H9 (cell line): ENCODE results near the gene FOXO6. TPM values are rescaled to one million over a fixed set of nuclear protein-coding genes. Genes with fewer than 3 reads are reported as not detected.

Experiments
- DNase-seq: peaks from one replicate; pipeline ENCODE4 v3.0.0-alpha.2; 2017
- H2AFZ ChIP-seq: one replicate; pipeline ENCODE4 v1.6.1; 2013; ENCODE audit warnings: mild to moderate bottlenecking, low read length, control low read depth, moderate library complexity
- H2AK5ac ChIP-seq: 2 replicates; pipeline ENCODE4 v1.6.1; 2013; ENCODE audit warnings: low read length, control low read depth, mixed read lengths; ENCODE audit not compliant: insufficient read length
- H2BK120ac ChIP-seq: one replicate; pipeline ENCODE4 v1.6.1; 2013; ENCODE audit warnings: low read depth, mild to moderate bottlenecking, low read length, control low read depth, inconsistent platforms; ENCODE audit not compliant: poor library complexity, severe bottlenecking
- H2BK12ac ChIP-seq: 2 replicates; pipeline ENCODE4 v1.6.1; 2013; ENCODE audit warnings: low read length, control low read depth, mixed read lengths, low read depth; ENCODE audit not compliant: insufficient read length
- H2BK15ac ChIP-seq: 2 replicates; pipeline ENCODE4 v1.6.1; 2013; ENCODE audit warnings: low read depth, low read length, control low read depth
- H2BK20ac ChIP-seq: one replicate; pipeline ENCODE4 v1.6.1; 2013; ENCODE audit warnings: low read depth, mild to moderate bottlenecking, low read length, control low read depth, inconsistent platforms; ENCODE audit not compliant: poor library complexity, severe bottlenecking
- H2BK5ac ChIP-seq: 2 replicates; pipeline ENCODE4 v1.6.1; 2013; ENCODE audit warnings: low read length, control low read depth, mixed read lengths; ENCODE audit not compliant: insufficient read length
- H3K14ac ChIP-seq: 2 replicates; pipeline ENCODE4 v1.6.1; 2013; ENCODE audit warnings: low read length, control low read depth; ENCODE audit not compliant: insufficient read depth
- H3K18ac ChIP-seq: 2 replicates; pipeline ENCODE4 v1.6.1; 2013; ENCODE audit warnings: low read depth, mild to moderate bottlenecking, mixed read lengths, low read length, control low read depth; ENCODE audit not compliant: insufficient read length
- H3K23ac ChIP-seq: 2 replicates; pipeline ENCODE4 v1.6.1; 2013; ENCODE audit warnings: low read length, control low read depth, mixed read lengths, low read depth; ENCODE audit not compliant: insufficient read length
- H3K23me2 ChIP-seq: 2 replicates; pipeline ENCODE4 v1.6.1; 2013; ENCODE audit warnings: low read depth, mild to moderate bottlenecking, mixed read lengths, low read length, control low read depth; ENCODE audit not compliant: insufficient read length, poor library complexity, severe bottlenecking
- H3K27ac ChIP-seq: 2 replicates; pipeline ENCODE4 v1.5.1; 2013; ENCODE audit warnings: low read length, control low read depth, mixed read lengths, low read depth; ENCODE audit not compliant: insufficient read length
- H3K27me3 ChIP-seq: 2 replicates; pipeline ENCODE4 v1.6.1; 2013; ENCODE audit warnings: low read length, control low read depth, inconsistent platforms; ENCODE audit not compliant: insufficient read depth
- H3K4ac ChIP-seq: 2 replicates; pipeline ENCODE4 v1.6.1; 2013; ENCODE audit warnings: low read depth, mild to moderate bottlenecking, control low read depth, inconsistent platforms, low read length, moderate library complexity
- H3K4me1 ChIP-seq: 2 replicates; pipeline ENCODE4 v1.6.1; 2013; ENCODE audit warnings: low read length, control low read depth, inconsistent platforms; ENCODE audit not compliant: insufficient read depth
- H3K4me2 ChIP-seq: 2 replicates; pipeline ENCODE4 v1.6.1; 2013; ENCODE audit warnings: low read length, control low read depth, mixed read lengths; ENCODE audit not compliant: insufficient read length, insufficient read depth
- H3K56ac ChIP-seq: 2 replicates; pipeline ENCODE4 v1.6.1; 2013; ENCODE audit warnings: low read depth, mild to moderate bottlenecking, mixed read lengths, low read length, control low read depth; ENCODE audit not compliant: insufficient read length
- H3K79me1 ChIP-seq: 2 replicates; pipeline ENCODE4 v1.6.1; 2013; ENCODE audit warnings: low read depth, mild to moderate bottlenecking, moderate library complexity, low read length, control low read depth, inconsistent platforms; ENCODE audit not compliant: insufficient read depth, poor library complexity, severe bottlenecking
- H3K79me2 ChIP-seq: 2 replicates; pipeline ENCODE4 v1.6.1; 2013; ENCODE audit warnings: low read length, control low read depth, inconsistent platforms; ENCODE audit not compliant: insufficient read depth
- H3K9ac ChIP-seq: 2 replicates; pipeline ENCODE4 v1.6.1; 2013; ENCODE audit warnings: low read length, control low read depth, mixed read lengths; ENCODE audit not compliant: insufficient read length; ENCODE audit errors: extremely low read depth
- H3K9me3 ChIP-seq: one replicate; pipeline ENCODE4 v1.6.1; 2013; ENCODE audit warnings: low read depth, low read length, inconsistent platforms; ENCODE audit not compliant: control insufficient read depth
- H3T11ph ChIP-seq: one replicate; pipeline ENCODE4 v1.6.1; 2013; ENCODE audit warnings: mild to moderate bottlenecking, low read length, control low read depth, inconsistent platforms
- H4K20me1 ChIP-seq: one replicate; pipeline ENCODE4 v1.6.1; 2013; ENCODE audit not compliant: control insufficient read depth, insufficient read length, insufficient read depth
- H4K5ac ChIP-seq: 2 replicates; pipeline ENCODE4 v1.6.1; 2013; ENCODE audit warnings: low read depth, mild to moderate bottlenecking, mixed read lengths, low read length, control low read depth; ENCODE audit not compliant: insufficient read length
- H4K8ac ChIP-seq: replicated peaks from 2 replicates; pipeline ENCODE4 v1.6.1; 2013; ENCODE audit warnings: low read length, control low read depth, mixed read lengths, low read depth; ENCODE audit not compliant: insufficient read length
- H4K91ac ChIP-seq: 2 replicates; pipeline ENCODE4 v1.6.1; 2013; ENCODE audit warnings: low read depth, mild to moderate bottlenecking, moderate library complexity, mixed read lengths, low read length, control low read depth; ENCODE audit not compliant: insufficient read length
- H3K27ac Mint-ChIP-seq, 3 experiments: 2 replicates in 2 of 3; 3 replicates in 1 of 3; pipeline ENCODE4 v1.8.0; 2020 to 2021; ENCODE audit warnings: mixed read lengths in 3 of 3, mild to moderate bottlenecking in 1 of 3, moderate library complexity in 1 of 3
- H3K27me3 Mint-ChIP-seq: 2 replicates; pipeline ENCODE4 v1.8.0; 2021; ENCODE audit warnings: low read depth, mild to moderate bottlenecking, moderate library complexity, mixed read lengths
- H3K36me3 Mint-ChIP-seq, 3 experiments: 2 replicates in 2 of 3; 3 replicates in 1 of 3; pipeline ENCODE4 v1.8.0; 2020 to 2021; ENCODE audit warnings: low read depth in 3 of 3, mixed read lengths in 3 of 3; ENCODE audit not compliant: insufficient read depth in 1 of 3
- H3K4me1 Mint-ChIP-seq, 2 experiments: 2 replicates each; pipeline ENCODE4 v1.8.0; 2020; ENCODE audit warnings: mixed read lengths in 2 of 2
- H3K4me3 Mint-ChIP-seq, 2 experiments: 2 replicates in 1 of 2; 3 replicates in 1 of 2; pipeline ENCODE4 v1.8.0; 2020 to 2021; ENCODE audit warnings: mild to moderate bottlenecking in 2 of 2, mixed read lengths in 2 of 2, moderate library complexity in 1 of 2
- H3K9me3 Mint-ChIP-seq, 2 experiments: 2 replicates in 1 of 2; 3 replicates in 1 of 2; pipeline ENCODE4 v1.8.0; 2020; ENCODE audit warnings: mild to moderate bottlenecking in 2 of 2, mixed read lengths in 2 of 2, moderate library complexity in 1 of 2
- CTCF ChIP-seq: fragments of 200-600 bp; sonication (generic); conservative IDR thresholded peaks from 3 replicates; pipeline ENCODE4 v1.8.0; 2021; ENCODE audit warnings: antibody characterized with exemption, mild to moderate bottlenecking
- WGBS: extraction: QIAGEN DNeasy Blood & Tissue Kit; methylation state at CpG from one replicate; pipeline ENCODE4 v1.1.7; 2013; ENCODE audit warnings: missing lambda C conversion rate, low lambda C conversion rate, mixed read lengths; ENCODE audit not compliant: insufficient read length; ENCODE audit errors: extremely low coverage; 5-methylcytosine and 5-hydroxymethylcytosine counted together
- total RNA-seq: library from RNA; stranded (reverse); gene quantifications from 2 replicates; pipeline ENCODE4 v1.2.1, GENCODE V29; 2021

Gene FOXO6
- total RNA-seq, 1 experiment from 2014 or later: 0.83 TPM

GRCh38 chr1:41344708-41345159 lies 16.5 kb upstream of the FOXO6 start:
- Histone ChIP-seq H3K4me2 (no peak overlapping the region), H4K91ac (no peak overlapping the region), H2BK120ac (no peak overlapping the region), H3K9me3 (no peaks in the 10 kb centered on the region), H3K4me1 (0 out of 2 replicates have a peak, but pooled peaks cover 3% of the 10 kb centered on the region), H3K27ac (no peak overlapping the region), H2BK20ac (no peak overlapping the region), H4K20me1 (no peaks in the 10 kb centered on the region), H3T11ph (no peak overlapping the region), H3K4ac (no peak overlapping the region), H2BK15ac (no peak overlapping the region), H3K23ac (no peak overlapping the region), H3K9ac (no peak overlapping the region), H3K14ac (0 out of 2 replicates have a peak overlapping the region, but pooled peaks have one; percentile 8), H3K23me2 (no peaks in the 10 kb centered on the region), H3K79me2 (no peaks in the 10 kb centered on the region), H4K8ac (no peak overlapping the region), H3K56ac (no peak overlapping the region), H4K5ac (no peak overlapping the region), H2AFZ (no peak overlapping the region), H3K18ac (no peak overlapping the region), H2BK12ac (no peak overlapping the region), H2BK5ac (no peak overlapping the region), H3K27me3 (no peaks in the 10 kb centered on the region), H3K79me1 (no peaks in the 10 kb centered on the region), H2AK5ac (no peak overlapping the region)
- WGBS: no CpG with 5 or more reads among the region's 5 CpGs
- H3K4me1 Mint-ChIP-seq: peaks cover 7 to 11% of the 10 kb centered on the region in 2 experiments
- TF ChIP-seq CTCF: no peak
- no peaks in the 10 kb centered on the region for H3K36me3 Mint-ChIP-seq
- H3K9me3 Mint-ChIP-seq: peaks cover 0 to 5% of the 10 kb centered on the region in 2 experiments; a peak in 1 of 5 replicates
- no peak overlapping the region for H3K4me3 Mint-ChIP-seq
- H3K27me3 Mint-ChIP-seq: peaks cover 24% of the 10 kb centered on the region
- DNase-seq: no peak
- no peak overlapping the region for H3K27ac Mint-ChIP-seq
